NCI-H1092 (cell line): Measurements from ENCODE around the gene PNPLA1.

Source experiments
- DNase-seq: peaks from one replicate; lab custom pipeline; 2025; lab: John Stamatoyannopoulos, UW

PNPLA1 gene, protein sequence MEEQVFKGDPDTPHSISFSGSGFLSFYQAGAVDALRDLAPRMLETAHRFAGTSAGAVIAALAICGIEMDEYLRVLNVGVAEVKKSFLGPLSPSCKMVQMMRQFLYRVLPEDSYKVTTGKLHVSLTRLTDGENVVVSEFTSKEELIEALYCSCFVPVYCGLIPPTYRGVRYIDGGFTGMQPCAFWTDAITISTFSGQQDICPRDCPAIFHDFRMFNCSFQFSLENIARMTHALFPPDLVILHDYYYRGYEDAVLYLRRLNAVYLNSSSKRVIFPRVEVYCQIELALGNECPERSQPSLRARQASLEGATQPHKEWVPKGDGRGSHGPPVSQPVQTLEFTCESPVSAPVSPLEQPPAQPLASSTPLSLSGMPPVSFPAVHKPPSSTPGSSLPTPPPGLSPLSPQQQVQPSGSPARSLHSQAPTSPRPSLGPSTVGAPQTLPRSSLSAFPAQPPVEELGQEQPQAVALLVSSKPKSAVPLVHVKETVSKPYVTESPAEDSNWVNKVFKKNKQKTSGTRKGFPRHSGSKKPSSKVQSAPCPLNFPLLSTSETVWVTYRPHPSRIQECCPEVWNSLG

GRCh38 chr6:36269834-36270705 is at the start of gene PNPLA1:
Gene PNPLA1, plus strand, starts transcription at chr6:36270060. Its CDS starts 400 bp downstream, at chr6:36270460.
- no peak for DNase-seq

- DNase-seq, result no peak
These were observed 49.6 kb upstream of the PNPLA1 start for GRCh38 chr6:36220226-36220625.

DNA sequence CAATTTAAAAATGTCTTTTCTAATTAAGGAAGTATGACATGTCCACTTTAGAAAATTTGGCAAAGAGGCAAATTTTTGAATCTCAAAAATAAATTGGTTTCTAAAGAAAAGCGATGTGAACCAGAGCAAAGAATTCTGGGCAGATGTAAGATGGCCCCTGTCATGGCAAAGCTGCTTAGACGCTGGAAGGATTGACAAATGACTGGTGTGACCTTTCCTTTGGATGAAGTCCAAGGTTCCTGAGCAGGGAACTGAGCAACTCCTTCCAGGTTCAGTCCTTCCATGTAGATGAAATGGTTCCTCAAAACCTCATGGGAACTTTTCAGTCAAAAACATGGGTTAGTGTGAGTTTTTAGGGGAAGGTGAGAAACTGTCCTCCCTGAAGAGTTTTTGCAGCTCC is 48.2 kb upstream of the PNPLA1 start:
- no peak for DNase-seq

DNA sequence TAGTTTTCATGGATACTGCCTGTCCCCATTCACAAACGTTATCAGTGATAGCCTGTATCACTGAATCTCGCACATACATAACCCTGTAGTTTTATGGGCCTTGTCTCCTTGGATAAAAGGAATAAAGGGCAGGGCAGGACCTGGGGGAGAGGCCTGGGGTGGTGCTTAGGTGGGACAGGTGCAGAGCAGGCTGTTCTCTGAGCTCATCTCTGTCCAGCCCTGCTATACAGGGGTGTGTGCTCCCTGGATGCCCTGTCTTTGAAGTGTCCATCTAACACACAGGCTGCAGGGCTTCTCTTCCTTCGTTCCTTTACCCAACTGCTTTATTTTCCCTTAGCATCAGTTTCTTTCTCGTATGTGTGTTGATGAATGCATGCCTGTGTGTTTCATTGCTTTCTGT is 46.9 kb upstream of the PNPLA1 start:
- DNase-seq, result no peak

DNA sequence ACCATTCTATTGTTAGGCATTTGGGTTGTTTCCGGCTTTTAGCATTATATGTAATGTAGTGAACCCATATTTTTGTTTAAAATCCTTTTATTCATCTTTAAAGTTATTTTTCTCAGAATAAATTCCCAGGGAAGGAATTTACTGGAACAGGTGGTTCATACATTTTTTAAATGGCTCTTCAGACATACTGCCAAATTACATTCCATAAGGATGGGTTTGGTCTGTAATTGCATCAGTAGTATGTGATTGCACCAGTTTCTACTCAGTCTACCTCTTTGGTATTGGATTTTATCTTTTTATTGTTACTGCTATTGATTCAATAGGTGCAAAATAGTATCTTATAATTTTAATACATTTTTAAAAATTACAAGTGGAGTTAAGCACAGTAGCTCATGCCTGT is 46.2 kb upstream of the PNPLA1 start:
- DNase-seq, result no peak

DNA sequence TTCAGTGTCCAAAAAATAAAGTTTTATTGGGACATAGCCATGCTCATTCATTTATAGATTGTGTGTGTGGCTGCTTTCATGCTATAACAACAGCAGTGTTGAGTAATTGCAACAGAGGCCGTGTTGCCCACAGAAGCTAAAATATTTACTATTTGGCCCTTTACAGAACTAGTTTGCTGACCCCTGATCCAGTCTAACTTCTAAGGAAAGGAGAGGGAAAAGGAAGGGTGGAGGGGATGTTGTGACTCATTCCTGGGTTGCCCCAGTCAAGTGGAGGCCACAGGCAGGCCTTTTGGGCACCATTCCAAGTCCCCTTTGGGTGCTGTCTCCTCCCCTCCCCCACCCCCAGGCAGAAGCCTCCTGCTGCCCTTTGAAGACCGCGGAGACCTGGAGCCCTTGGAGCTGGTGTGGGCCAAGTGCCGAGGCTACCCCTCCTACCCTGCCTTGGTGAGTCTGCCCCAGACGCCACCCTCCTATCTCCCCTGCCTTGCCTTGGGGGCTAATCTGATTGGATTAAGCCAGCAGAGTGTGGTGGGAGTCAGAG is 44.9 kb upstream of the PNPLA1 start:
- no peak for DNase-seq

GRCh38 chr6:36226438-36227047 is 43.3 kb upstream of the PNPLA1 start:
- no peak for DNase-seq

DNA sequence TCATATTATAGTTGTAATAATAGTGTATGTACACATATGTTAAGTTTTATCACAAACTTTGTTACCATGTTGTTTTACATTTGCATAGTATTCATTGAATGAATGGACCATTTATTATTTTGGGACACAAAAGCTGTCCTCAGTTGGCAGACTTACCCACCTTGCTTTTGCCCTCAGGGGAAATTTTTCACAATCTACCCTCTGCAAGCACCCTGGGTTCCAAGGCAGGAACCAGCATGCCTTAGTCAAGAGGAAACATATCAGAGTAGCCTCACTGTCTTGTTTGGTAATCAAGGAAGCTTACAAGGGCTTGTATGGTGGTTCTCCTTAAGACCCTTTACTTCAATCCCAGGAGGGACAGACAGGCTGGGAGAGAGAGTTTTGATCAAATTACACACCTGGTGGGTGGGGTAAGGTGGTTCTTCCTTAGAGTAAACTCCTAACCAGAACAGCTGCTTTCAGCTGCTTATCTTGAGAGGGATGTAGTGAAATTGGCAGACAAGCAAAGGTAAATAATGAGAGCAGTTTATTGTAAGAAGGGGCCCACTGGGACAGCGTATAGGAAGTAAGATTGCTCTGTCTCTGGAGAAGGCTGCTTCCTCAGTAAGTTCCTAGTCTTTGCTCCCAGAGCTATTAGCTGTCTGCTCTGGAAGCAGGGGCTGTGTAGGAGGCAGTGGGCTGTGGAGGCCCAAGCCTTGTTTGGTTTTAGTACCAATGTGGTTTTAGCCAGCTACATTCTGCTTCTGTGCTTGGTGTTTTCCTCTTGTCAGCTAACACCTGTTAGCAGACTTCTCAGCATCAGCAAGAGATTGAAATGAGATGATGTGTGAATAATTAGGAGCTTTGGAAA is 42.3 kb upstream of the PNPLA1 start:
- DNase-seq, result no peak

DNA sequence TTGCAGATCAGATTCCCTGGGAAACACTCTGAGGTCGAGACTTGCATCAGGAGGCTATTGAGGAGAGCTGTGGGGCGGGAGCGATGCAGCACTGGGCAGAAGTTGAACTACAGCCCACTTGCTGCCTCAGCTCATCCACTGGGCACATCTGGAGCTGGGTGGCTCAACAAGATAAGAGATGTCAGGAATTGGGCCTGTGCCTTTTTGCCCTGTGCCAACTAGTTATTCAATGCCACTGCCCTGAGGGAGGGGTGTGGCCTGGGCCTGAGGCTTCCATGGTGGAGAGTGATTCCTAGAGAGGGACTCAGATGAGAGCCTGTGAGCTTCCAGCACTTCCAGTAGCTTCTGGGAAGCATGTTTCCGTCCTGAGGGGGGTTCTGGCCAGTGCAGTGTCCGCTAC is 40.6 kb upstream of the PNPLA1 start:
- DNase-seq, result no peak

DNA sequence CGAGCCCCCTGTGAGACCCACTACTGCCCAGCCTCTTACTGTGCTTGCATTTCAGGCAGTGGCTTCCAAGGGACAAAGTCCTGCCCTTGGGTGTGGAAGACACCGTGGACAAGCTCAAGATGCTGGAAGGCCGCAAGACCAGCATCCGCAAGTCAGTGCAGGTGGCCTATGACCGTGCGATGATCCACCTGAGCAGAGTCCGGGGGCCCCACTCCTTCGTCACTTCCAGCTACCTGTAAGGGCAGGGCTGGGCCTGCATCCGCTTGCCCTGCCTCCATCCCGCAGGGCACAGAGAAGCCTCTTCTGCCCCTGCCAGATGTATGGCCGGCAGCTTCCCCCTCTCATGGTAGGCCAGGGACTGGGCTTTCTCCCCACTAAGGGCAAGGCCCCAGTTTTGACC is 39.5 kb upstream of the PNPLA1 start:
- no peak for DNase-seq

GRCh38 chr6:36232172-36232571 is 37.7 kb upstream of the PNPLA1 start:
- DNase-seq, result no peak

DNA sequence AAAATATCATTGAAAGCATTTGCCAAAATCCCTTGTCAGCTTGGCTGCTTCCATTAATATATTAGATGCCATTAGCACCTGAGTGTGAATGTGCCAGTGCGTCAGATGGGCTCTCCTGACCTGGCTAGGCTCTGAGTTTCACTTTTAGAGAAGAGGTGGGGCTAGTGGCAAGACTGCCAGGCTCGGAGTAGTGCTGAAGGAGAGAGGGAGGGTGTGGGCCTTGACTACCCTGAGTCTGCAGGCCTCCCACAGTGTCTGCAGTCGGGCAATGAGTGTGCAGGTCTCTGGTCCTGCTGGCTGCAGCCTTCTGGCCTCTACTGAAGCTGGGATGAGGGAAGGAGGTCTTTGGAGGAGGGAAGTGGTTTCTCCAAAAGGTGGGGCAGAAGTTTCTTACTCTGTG is 34.6 kb upstream of the PNPLA1 start:
- DNase-seq, result no peak

- no peak for DNase-seq
These were observed 34.0 kb upstream of the PNPLA1 start for GRCh38 chr6:36235862-36236261.

DNA sequence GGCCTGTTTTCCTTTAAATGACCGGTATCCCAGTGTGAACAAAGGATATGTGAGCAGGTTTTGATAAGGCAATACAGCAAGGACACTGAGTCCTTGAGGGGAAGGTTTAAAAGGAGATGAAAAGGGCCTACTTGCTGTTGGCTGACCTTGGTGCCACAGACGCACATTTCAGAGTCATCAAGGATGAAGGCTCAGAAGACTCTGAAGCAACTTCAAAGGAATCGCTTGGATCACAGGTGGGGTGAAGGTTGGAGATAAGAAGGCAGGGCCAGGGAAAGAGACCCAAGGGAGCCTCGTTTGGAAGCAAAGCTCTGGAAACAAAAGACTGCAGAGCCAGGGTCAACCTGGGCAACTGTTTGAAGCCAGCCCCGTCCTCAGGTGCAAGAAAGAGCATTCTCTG is 30.1 kb upstream of the PNPLA1 start:
- DNase-seq, result no peak

DNA sequence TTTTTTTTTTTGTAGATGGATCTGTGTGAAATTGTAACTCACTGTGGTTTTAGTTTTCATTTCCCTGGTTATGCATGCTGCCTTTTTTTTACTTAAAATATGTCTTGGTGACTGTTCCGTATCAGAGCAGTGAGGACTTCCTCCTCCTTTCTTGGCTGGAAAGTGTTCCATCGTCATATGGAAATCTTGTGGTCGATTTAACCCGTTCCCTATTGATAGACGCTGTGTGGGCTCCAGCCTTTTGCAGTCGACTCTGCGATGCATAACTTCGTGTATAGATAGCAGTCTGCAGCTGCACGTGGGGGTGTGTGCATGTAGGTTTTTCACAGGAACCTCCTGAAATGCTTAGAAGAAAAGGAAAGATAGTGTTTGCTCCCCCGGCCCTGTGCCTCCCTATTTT is 28.1 kb upstream of the PNPLA1 start:
- no peak for DNase-seq

- no peak for DNase-seq
These were observed 27.7 kb upstream of the PNPLA1 start for GRCh38 chr6:36242161-36242560.

GRCh38 chr6:36242626-36243025 is 27.2 kb upstream of the PNPLA1 start:
- no peak for DNase-seq

- DNase-seq, result no peak
These were observed 26.2 kb upstream of the PNPLA1 start for GRCh38 chr6:36243562-36244212.

DNA sequence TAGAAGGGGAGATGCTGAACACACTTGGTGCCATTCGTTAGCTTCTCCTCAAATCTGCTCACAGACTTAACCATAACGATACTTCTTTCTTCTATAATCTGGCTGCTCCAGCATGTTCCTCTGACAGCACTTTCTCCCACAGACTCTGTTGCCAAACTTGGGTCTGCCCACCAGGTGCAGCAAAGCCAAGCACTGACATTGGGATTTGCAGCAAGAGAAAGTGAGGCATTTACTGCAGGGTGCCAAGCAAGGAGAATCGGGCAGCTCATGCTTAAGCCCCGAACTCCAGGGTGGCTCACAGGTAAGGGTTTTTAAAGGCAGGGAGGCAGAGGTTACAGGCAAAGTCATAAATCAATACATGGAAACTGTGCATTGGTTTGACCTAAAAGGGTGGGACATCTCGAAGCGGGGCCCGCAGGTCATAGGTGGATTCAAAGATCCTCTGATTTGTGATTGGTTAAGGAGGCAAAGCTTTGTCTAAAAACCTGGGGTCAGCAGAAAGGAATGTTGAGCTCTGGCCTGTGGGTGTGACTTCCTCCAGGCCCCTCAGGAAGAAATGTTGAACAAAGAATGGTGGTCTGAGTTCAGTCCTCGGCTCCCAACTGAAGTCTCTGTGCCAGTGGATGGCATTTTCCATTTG is 25.1 kb upstream of the PNPLA1 start:
- DNase-seq, result no peak

DNA sequence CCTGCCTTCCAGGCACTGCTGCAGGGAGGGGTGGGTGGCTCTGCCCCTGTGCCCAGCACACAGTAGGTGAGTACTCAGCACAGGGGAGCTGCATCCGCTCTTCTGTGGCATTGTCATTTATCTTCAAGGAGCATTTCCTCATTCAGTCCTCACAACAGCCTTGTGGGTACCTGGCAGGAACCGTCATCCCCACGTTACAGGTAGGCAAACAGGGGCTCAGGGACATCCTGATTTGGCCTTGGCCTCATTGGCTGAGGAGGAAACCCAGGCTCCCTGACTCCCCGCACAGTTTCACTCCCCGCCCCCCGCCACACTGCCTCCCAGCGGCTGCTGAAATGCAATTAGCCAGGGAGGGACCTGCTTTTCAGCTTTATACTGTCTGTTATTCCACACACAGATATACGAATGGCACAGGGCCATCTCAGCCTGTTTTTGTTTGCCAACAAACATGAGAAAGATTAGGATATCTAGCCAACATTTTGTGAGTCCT is 24.2 kb upstream of the PNPLA1 start:
- no peak for DNase-seq
